Measurements from ENCODE around the gene BOD1L1.

DNA sequence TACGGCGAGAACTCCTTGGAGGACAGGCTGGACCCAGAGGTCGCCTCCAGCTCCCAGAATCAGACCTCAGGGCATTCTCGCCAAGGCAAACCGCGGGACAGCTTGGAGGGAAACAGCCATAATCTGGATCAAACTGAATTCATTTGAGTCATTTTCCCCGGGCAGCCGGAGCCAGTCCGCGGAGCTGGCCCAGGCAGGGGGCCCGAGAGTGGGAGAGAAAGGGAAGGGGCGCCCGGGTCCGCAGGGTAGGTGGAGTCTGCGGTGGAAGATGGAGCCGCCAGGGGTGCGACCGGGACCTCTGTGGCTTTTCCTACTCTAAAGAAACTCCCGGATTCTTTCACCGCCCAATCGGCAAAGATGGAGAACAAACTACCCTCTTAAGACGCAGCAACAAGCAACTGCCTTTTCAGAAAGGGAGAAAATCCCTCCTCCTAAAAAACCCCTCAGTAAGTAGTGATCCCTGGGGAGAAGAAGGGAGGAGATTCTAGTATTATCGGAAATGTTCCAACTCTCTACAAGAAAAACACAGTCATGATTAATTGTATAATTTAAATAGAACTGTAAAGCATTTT, 88.4 kb downstream of the BOD1L1 start:
- TF ChIP-seq, protein P1, sequence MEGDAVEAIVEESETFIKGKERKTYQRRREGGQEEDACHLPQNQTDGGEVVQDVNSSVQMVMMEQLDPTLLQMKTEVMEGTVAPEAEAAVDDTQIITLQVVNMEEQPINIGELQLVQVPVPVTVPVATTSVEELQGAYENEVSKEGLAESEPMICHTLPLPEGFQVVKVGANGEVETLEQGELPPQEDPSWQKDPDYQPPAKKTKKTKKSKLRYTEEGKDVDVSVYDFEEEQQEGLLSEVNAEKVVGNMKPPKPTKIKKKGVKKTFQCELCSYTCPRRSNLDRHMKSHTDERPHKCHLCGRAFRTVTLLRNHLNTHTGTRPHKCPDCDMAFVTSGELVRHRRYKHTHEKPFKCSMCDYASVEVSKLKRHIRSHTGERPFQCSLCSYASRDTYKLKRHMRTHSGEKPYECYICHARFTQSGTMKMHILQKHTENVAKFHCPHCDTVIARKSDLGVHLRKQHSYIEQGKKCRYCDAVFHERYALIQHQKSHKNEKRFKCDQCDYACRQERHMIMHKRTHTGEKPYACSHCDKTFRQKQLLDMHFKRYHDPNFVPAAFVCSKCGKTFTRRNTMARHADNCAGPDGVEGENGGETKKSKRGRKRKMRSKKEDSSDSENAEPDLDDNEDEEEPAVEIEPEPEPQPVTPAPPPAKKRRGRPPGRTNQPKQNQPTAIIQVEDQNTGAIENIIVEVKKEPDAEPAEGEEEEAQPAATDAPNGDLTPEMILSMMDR (IDR thresholded peaks at IDR 0.05; ENCODE audit: poor library complexity, severe bottlenecking), result no peak
- TF ChIP-seq, protein P2, sequence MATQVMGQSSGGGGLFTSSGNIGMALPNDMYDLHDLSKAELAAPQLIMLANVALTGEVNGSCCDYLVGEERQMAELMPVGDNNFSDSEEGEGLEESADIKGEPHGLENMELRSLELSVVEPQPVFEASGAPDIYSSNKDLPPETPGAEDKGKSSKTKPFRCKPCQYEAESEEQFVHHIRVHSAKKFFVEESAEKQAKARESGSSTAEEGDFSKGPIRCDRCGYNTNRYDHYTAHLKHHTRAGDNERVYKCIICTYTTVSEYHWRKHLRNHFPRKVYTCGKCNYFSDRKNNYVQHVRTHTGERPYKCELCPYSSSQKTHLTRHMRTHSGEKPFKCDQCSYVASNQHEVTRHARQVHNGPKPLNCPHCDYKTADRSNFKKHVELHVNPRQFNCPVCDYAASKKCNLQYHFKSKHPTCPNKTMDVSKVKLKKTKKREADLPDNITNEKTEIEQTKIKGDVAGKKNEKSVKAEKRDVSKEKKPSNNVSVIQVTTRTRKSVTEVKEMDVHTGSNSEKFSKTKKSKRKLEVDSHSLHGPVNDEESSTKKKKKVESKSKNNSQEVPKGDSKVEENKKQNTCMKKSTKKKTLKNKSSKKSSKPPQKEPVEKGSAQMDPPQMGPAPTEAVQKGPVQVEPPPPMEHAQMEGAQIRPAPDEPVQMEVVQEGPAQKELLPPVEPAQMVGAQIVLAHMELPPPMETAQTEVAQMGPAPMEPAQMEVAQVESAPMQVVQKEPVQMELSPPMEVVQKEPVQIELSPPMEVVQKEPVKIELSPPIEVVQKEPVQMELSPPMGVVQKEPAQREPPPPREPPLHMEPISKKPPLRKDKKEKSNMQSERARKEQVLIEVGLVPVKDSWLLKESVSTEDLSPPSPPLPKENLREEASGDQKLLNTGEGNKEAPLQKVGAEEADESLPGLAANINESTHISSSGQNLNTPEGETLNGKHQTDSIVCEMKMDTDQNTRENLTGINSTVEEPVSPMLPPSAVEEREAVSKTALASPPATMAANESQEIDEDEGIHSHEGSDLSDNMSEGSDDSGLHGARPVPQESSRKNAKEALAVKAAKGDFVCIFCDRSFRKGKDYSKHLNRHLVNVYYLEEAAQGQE (IDR thresholded peaks at IDR 0.05; ENCODE audit: borderline replicate concordance), result no peak
- TF ChIP-seq MXI1 (conservative IDR thresholded peaks at IDR 0.05; ENCODE audit: poor library complexity, severe bottlenecking) (no peak), RAD21 (conservative IDR thresholded peaks at IDR 0.05) (no peak), POLR2AphosphoS5 (IDR thresholded peaks at IDR 0.05) (no peak)

All from neural cell (in vitro differentiated cells).